NCI-H1694 (cell line): Measurements from ENCODE around the gene FAS.

ENCODE experiments used
- DNase-seq: peaks from one replicate; lab custom pipeline; 2025; lab: John Stamatoyannopoulos, UW

FAS gene

DNA sequence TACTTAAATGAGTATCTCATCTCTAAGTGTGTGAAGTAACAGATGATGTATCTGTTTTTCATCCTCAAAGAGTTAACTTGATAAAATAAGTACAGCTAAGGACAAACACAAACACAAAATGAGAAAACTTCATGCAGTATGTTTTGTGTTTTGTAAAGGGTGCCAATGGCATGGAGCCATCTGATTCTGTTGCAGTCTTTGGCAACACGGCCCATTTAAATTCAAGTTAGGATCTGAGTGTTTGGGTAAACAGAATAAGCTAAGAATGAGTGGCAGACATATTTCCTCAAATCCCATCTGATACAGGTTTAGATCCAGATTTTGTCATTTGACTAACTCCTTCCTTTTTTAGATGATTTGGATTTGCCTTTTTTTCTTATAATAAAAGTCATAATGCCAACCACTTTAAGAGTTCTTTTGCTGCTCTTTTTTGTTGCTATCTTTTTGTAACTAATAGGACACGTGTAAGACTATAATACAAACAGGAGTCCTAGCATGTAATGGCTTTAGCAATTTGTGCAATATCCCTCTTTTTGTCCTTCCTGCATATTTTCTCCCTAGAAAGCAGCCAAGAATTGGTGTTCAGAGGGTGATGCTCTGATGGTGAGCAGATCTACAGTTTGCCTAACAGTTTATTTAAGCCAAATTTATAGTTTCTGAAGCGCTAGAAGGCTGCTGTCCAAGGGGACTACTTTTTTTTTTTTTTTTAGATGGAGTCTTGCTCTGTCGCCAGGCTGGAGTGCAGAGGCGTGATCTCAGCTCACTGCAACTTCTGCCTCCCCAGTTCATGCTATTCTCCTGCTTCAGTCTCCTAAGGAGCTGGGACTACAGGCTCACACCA lies 19.2 kb upstream of the FAS start:
- no peak for DNase-seq

- DNase-seq = no peak
Observed at GRCh38 chr10:88974012-88974411, 16.6 kb upstream of the FAS start.

- no peak for DNase-seq
Observed at GRCh38 chr10:88974446-88975376, 15.9 kb upstream of the FAS start.

GRCh38 chr10:88975377-88975720 lies 15.2 kb upstream of the FAS start:
- no peak for DNase-seq

DNA sequence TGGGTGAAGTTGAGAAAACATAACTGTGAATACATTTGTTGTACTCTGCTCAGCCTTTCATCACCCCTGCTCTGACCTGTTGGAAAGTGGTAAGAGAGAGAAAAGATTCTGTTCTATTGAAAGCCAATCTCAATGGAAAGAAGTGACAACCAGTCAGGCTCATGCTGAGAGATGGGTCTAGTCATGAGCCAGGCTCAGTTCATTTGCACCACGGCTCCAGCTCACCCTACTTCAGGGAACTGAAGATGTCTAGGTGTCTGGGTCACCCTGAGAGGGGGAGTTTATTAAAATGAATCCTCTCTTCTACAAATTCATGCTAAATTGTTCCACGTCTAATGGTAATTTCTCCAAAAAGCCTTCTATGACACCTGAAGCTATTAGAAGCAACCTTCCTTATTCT lies 12.1 kb upstream of the FAS start:
- DNase-seq = no peak

DNA sequence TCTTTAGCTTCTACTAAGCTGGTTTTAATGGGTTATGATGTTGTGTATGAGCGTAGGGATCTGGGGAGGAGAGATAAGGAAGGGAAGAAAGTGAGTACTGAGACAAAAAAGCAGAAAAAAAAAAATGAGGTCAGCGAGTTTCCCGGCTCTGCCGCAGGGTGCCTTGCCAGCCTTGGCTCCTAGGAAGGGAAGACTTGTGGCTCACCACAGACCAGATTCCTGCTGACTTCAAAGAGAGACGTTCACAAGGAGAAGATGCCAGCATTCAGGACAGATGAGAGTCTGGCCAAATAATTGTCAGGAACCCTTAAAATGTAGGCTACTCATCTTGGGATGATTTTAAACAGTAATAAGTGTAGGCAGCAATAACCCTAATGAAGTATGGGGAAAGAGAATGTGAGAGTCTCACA lies 11.4 kb upstream of the FAS start:
- no peak for DNase-seq

GRCh38 chr10:88979603-88980002 lies 11.0 kb upstream of the FAS start:
- no peak for DNase-seq

- no peak for DNase-seq
Observed at GRCh38 chr10:88980247-88980646, 10.4 kb upstream of the FAS start.

DNA sequence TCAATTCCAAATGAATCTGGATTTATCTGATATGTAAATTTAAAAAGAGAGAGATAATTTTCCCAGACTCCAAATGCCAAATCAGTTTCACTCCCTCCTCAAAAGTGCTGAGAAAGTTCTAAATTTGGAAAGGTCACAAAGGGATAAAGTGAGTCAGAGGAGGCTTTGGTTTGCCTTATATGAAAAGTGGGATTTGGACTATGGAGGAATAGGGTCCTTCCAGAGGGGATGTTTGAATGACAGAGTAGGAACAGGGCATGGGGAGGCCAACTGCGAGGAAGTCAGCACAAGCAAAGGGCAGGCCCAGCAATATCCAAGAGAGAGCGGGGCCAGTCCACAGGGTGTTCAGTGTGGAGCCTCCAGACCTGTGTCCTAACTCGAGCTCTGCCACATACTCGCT lies 9.8 kb upstream of the FAS start:
- DNase-seq = no peak

DNA sequence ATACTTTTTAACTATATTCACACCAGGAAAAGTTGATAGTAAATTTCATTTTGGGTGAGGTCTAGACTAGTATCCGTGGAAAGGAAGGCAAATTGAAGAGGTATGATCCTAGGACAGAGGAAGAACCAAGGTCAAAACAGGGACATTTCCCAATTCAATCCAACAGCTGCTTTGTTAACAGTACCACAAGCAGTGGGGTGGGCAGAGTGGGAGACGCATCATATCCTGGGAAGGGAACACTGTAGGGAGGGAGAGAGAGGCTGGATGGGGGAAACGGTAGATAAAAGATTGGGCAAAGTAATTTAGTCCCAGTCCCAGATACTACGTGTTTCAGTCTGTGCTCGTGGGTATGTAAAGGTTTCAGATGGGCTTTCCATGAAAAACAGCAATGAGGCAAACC lies 9.2 kb upstream of the FAS start:
- no peak for DNase-seq

- DNase-seq = no peak
Observed at GRCh38 chr10:88982366-88982765, 8.2 kb upstream of the FAS start.

GRCh38 chr10:88983206-88983605 lies 7.4 kb upstream of the FAS start:
- DNase-seq = no peak

DNA sequence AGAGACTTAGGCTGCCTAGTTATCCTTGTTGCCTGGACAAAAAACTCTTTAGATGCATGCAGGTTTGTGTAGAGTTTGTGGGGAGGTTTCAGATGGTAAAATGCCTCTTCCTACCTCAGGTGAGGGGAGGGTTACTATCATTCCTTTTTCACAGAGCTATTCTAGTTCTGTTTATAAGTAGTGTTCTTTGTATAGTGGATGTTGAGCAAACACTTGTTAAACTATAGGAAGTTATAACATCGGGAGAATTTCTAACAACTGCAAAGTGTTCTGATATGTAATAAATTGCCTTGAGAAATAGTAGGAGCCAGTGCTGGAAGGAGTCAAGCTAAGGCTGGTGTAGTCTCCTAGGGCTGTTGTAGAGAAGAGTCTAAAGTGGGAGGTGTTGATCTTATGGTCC lies 6.7 kb upstream of the FAS start:
- no peak for DNase-seq

- no peak for DNase-seq
Observed at GRCh38 chr10:88984525-88984924, 6.1 kb upstream of the FAS start.

- DNase-seq = peak; percentile 33
Observed at GRCh38 chr10:88986549-88987242, 3.9 kb upstream of the FAS start.

DNA sequence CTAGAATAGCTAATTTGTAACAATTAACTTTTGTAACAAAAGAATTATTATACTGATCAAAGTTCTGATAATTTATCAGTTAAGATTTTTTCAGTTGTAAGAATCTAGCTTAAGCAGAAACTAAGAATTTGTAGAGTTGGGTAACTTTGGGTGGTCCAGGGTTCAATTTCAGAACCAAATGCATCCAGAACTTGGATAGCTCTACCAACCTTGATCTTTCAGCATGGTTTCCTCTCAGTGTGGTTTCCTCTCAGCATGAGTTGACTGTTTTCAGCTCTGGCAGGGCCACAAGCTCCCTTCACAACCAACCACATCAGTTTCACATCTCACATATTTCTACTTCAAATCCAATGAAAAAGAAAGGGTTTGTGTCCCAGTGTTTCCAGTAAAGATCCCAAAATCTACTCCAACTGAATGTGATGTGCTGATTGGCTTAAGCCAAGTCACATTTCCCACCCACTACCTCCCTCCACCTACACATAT lies 3.3 kb upstream of the FAS start:
- DNase-seq = no peak

DNA sequence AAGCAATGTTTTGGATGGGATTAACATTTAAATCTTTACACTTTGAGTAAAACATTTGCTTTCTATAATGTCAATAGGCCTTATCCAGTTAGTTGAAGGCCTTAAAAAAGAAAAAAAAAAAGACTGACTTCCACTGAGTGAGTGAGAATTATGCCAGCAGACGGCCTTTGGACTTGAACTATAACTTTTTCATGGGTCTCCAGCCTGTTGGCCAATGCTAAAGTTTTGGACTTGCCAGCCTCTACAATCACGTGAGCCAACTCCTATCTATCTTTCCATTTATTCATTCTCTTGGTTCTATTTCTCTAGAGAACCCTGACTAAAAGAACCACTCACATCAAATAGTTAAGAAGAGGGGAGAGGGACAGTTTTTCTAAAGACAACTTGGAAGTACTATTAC lies 2.8 kb upstream of the FAS start:
- no peak for DNase-seq

DNA sequence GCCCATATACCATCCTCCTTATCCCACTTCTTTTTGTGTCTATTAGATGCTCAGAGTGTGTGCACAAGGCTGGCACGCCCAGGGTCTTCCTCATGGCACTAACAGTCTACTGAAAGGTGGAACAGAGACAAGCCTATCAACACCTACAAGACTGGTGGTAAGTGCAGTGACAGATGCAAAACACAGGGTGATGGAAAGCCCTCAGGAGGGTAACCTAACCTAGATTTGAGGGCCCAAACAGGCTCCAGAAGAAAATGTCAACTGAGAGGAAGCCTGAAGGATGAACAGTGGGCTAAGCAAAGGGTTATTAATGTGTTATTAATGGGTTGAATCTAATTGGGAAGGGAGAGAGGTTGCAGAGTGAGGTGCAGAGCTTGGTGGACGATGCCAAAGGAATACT lies 1.2 kb upstream of the FAS start:
- no peak for DNase-seq

DNA sequence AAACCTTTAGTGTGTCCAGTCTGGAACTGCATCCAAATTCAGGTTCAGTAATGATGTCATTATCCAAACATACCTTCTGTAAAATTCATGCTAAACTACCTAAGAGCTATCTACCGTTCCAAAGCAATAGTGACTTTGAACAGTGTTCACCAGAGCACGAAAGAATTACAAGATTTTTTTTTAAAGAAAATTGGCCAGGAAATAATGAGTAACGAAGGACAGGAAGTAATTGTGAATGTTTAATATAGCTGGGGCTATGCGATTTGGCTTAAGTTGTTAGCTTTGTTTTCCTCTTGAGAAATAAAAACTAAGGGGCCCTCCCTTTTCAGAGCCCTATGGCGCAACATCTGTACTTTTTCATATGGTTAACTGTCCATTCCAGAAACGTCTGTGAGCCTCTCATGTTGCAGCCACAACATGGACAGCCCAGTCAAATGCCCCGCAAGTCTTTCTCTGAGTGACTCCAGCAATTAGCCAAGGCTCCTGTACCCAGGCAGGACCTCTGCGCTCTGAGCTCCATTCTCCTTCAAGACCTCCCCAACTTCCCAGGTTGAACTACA lies 694 bp upstream of the FAS start:
- no peak for DNase-seq

DNA sequence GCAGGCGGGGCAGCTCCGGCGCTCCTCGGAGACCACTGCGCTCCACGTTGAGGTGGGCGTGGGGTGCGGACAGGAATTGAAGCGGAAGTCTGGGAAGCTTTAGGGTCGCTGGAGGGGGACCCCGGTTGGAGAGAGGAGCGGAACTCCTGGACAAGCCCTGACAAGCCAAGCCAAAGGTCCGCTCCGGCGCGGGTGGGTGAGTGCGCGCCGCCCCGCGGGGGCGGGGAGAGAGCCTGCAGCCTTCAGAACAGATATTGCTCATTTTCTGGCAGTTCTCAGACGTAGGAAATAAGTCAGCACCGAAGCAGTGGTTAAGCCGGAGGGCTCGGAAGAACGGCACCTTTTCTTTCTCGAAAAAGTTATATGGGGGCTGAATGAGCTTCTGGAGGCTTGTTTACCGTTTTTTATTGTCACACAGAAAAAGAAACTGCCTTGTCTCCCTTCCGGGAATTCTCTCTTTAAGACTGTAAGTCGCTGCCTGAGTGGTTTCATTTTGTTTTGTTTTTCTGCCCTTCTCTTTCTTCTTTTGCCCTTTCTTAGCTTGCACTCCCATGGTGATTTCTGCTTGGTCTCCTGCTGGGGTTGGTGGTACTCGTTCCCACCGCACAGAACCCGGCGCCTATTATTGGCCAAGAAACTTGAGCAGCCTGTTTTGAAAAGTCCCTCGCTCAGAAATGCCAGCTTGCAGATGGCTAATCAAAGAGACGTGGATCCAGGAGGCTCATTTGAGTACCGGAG lies 732 bp downstream of the FAS start:
- DNase-seq = no peak

- DNase-seq = no peak
Observed at GRCh38 chr10:88991899-88992320, 1.3 kb downstream of the FAS start.
